ENCODE data around the gene AP1AR.

- no peak for TF ChIP-seq EZH2 (IDR thresholded peaks at IDR 0.05)
- peak; percentile 83 for TF ChIP-seq POLR2AphosphoS5 (IDR thresholded peaks at IDR 0.05; ENCODE audit: borderline replicate concordance, low read depth, low read length)
These were observed at the start of gene AP1AR for GRCh38 chr4:112231779-112232713.

Data from SK-N-MC (cell line).